ENCODE data around the gene CNTFR. TPM values are rescaled to one million over a fixed set of nuclear protein-coding genes. Genes with fewer than 3 reads are reported as not detected.

The CNTFR gene
- total and polyA plus RNA-seq, 2 experiments from 2014 or later: 0.73 to 1.9 TPM

GRCh38 chr9:34503406-34503805 lies 86.1 kb downstream of the CNTFR start:
- TF ChIP-seq ETS1 (IDR thresholded peaks at IDR 0.05): no peak
- Mint-ChIP-seq H3K4me3 (no peak overlapping the region), H3K9me3 (no peaks in the 10 kb centered on the region), H3K27ac (no peak overlapping the region), H3K4me1 (peaks cover 2% of the 10 kb centered on the region; the same call in 1 of the 3 replicates), H3K27me3 (ENCODE audit: insufficient read depth, low read depth, poor library complexity) (peaks cover 6% of the 10 kb centered on the region), H3K36me3 (ENCODE audit: low read depth) (no peaks in the 10 kb centered on the region)
- no peak overlapping the region for H3K27ac ChIP-seq (ENCODE audit: low read depth)
- DNase-seq (ENCODE audit: low spot score) (no peak), ATAC-seq (no peak)
- H3K4me3 ChIP-seq: no peak overlapping the region
- H3K9me2 ChIP-seq (ENCODE audit: insufficient read depth): no peaks in the 10 kb centered on the region
- 0 out of 2 replicates have a peak, but pooled peaks cover 6% of the 10 kb centered on the region for H3K4me1 ChIP-seq (ENCODE audit: insufficient read depth)
- no peaks in the 10 kb centered on the region for H4K20me1 ChIP-seq (replicated peaks; ENCODE audit: insufficient read depth)
- no peaks in the 10 kb centered on the region for H3K79me2 ChIP-seq (replicated peaks; ENCODE audit: insufficient read depth)
- no peak overlapping the region for H3K4me2 ChIP-seq
- H3F3A ChIP-seq (replicated peaks; ENCODE audit: low read depth): no peaks in the 10 kb centered on the region
- no peak overlapping the region for H2AFZ ChIP-seq
- H3K27me3 ChIP-seq (ENCODE audit: insufficient read depth): no peaks in the 10 kb centered on the region
- no peaks in the 10 kb centered on the region for H3K36me3 ChIP-seq (ENCODE audit: insufficient read depth)

- Histone ChIP-seq H3K4me2 (no peak overlapping the region), H4K20me1 (replicated peaks; ENCODE audit: insufficient read depth) (no peaks in the 10 kb centered on the region), H2AFZ (no peak overlapping the region), H3K27me3 (ENCODE audit: insufficient read depth) (no peaks in the 10 kb centered on the region), H3F3A (replicated peaks; ENCODE audit: low read depth) (no peaks in the 10 kb centered on the region), H3K36me3 (ENCODE audit: insufficient read depth) (no peaks in the 10 kb centered on the region), H3K4me1 (ENCODE audit: insufficient read depth) (0 out of 2 replicates have a peak, but pooled peaks cover 6% of the 10 kb centered on the region), H3K9me2 (ENCODE audit: insufficient read depth) (no peaks in the 10 kb centered on the region), H3K27ac (ENCODE audit: low read depth) (no peak overlapping the region), H3K79me2 (replicated peaks; ENCODE audit: insufficient read depth) (no peaks in the 10 kb centered on the region), H3K4me3 (no peak overlapping the region)
- no peak for DNase-seq (ENCODE audit: low spot score)
- H3K4me1 Mint-ChIP-seq: peaks cover 2% of the 10 kb centered on the region; the same call in 1 of the 3 replicates
- ATAC-seq: peak; percentile 26
- TF ChIP-seq CREB1 (CRISPR knock-in tag; IDR thresholded peaks at IDR 0.05; ENCODE audit: low read depth): no peak
- no peak for TF ChIP-seq REST (IDR thresholded peaks at IDR 0.05; ENCODE audit: unreplicated experiment)
- no peak for TF ChIP-seq STAT1 (IDR thresholded peaks at IDR 0.05; ENCODE audit: unreplicated experiment)
- H3K27ac Mint-ChIP-seq: no peak overlapping the region
- no peaks in the 10 kb centered on the region for H3K9me3 Mint-ChIP-seq
- H3K4me3 Mint-ChIP-seq: no peak overlapping the region
- no peaks in the 10 kb centered on the region for H3K36me3 Mint-ChIP-seq (ENCODE audit: low read depth)
- peaks cover 6% of the 10 kb centered on the region for H3K27me3 Mint-ChIP-seq (ENCODE audit: insufficient read depth, low read depth, poor library complexity)
Observed at GRCh38 chr9:34502891-34503290, 86.6 kb downstream of the CNTFR start.

- H3F3A ChIP-seq (replicated peaks; ENCODE audit: low read depth): no peaks in the 10 kb centered on the region
- no peaks in the 10 kb centered on the region for H3K9me2 ChIP-seq (ENCODE audit: insufficient read depth)
- TF ChIP-seq EZH2phosphoT487 (IDR thresholded peaks at IDR 0.05; ENCODE audit: unreplicated experiment) (no peak), NANOG (IDR thresholded peaks at IDR 0.05; ENCODE audit: borderline replicate concordance) (no peak), REST (IDR thresholded peaks at IDR 0.05; ENCODE audit: unreplicated experiment) (no peak), CREB1 (CRISPR knock-in tag; IDR thresholded peaks at IDR 0.05; ENCODE audit: low read depth) (no peak)
- Mint-ChIP-seq H3K4me1 (peaks cover 2% of the 10 kb centered on the region; the same call in 1 of the 3 replicates), H3K9me3 (no peaks in the 10 kb centered on the region), H3K27me3 (ENCODE audit: insufficient read depth, low read depth, poor library complexity) (peaks cover 6% of the 10 kb centered on the region), H3K27ac (no peak overlapping the region), H3K4me3 (no peak overlapping the region), H3K36me3 (ENCODE audit: low read depth) (no peaks in the 10 kb centered on the region)
- ATAC-seq (no peak), DNase-seq (ENCODE audit: low spot score) (no peak)
- no peaks in the 10 kb centered on the region for H3K79me2 ChIP-seq (replicated peaks; ENCODE audit: insufficient read depth)
- H3K27ac ChIP-seq (ENCODE audit: low read depth): no peak overlapping the region
- H3K4me1 ChIP-seq (ENCODE audit: insufficient read depth): 0 out of 2 replicates have a peak, but pooled peaks cover 6% of the 10 kb centered on the region
- no peaks in the 10 kb centered on the region for H4K20me1 ChIP-seq (replicated peaks; ENCODE audit: insufficient read depth)
- no peak overlapping the region for H2AFZ ChIP-seq
- no peaks in the 10 kb centered on the region for H3K36me3 ChIP-seq (ENCODE audit: insufficient read depth)
- no peaks in the 10 kb centered on the region for H3K27me3 ChIP-seq (ENCODE audit: insufficient read depth)
- H3K4me3 ChIP-seq: no peak overlapping the region
- H3K4me2 ChIP-seq: no peak overlapping the region
Observed at GRCh38 chr9:34502471-34502870, 87.1 kb downstream of the CNTFR start.

Measured in GM23338 (cell line).